ENCODE results near the gene RMP24.

RMP24 gene

DNA sequence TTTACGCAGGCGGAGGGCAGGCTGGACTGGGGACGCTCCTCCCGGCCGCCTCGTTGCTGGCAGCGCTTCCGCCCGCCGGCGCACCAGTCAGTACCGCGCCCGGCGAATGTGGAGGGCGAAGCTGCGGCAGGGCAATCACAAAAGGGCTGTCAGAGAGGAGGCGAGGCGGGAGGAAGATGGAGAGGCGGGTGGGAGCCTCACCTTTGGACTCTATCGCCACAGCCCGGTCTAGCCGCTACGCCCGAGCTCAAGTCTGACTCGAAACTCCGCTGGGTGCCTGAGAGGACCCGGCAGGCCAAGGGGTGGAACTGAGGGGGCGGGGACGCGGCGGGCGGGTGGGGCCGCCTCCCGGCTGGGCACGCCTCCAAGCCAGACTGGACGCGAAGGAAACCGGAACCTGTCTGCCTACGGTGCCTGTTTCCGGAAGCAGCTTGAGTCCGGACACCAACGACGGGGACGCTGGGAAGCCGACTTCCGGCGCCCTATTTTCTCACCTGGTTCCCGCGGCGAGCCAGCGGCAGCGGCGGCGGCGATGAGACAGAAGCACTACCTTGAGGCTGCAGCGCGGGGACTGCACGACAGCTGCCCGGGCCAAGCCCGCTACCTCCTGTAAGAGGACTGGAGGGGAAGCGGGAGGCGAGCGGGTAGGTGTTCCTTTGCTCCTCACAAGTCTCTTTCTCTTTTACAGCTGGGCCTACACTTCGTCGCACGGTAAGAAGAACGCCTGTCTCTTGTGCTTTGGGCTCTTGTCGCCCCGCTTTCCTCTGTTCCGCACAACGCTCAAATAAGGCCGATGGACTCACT lies at the start of gene RMP24:
RMP24 (plus strand) TSS at position 483 of the 804 bp plus-strand sequence.
- Histone ChIP-seq H3K9ac (ENCODE audit: low read depth, low read length) (peak within 1 kb of the TSS; percentile 94), H3K4me2 (ENCODE audit: low read length) (peak within 1 kb of the TSS; percentile 91), H3K27me3 (ENCODE audit: control insufficient read depth, insufficient read depth, low read length) (no peaks in the 10 kb centered on the region), H3K4me3 (ENCODE audit: low read length) (peak within 1 kb of the TSS; percentile 91), H3K36me3 (ENCODE audit: insufficient read depth, low read length) (peaks cover 25% of the 10 kb centered on the region), H3K9me3 (replicated peaks; ENCODE audit: low read length) (no peaks in the 10 kb centered on the region), H3K4me1 (ENCODE audit: control insufficient read depth, insufficient read depth, low read length) (peaks cover 15% of the 10 kb centered on the region)

DNA sequence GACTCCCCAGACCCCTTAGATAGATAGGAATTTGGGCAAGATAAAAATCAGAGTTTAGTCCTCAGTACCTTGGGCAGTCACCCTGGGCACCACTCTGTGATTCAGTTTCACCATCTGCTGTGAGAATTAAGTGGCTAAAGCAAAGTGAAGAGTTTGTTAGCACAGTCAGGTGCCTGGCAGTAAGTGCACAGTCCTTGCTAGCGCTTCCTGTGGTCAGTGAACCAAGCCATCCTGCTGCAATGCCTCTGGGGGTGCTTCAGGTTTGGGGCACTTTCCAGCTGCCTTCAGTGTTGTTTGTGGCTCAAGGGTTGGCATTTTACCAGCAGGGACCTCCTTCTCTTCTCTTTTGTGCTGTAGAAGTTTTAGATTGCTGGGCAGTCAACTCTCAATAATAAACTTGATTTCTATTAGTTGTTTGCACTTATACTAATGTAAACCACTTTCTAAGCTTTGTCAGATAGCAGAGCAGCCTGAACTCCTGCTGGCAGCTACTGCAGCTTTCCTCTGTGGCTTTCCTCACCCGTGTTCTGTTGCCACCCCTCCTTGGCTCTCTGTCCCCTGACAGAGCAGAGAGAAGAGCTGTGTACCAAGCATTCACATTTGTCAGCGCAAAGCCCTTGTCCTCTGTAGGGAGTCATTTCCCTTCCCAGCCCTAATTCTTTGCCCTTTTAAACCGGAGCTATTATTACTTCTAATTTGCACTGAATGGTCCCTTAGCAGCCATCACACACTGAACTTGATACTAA lies 48.4 kb upstream of the RMP24 start:
- H3K4me1 ChIP-seq (ENCODE audit: control insufficient read depth, insufficient read depth, low read length), result no peaks in the 10 kb centered on the region
- H3K27me3 ChIP-seq (ENCODE audit: control insufficient read depth, insufficient read depth, low read length), result peaks cover 44% of the 10 kb centered on the region
- H3K9me3 ChIP-seq (replicated peaks; ENCODE audit: low read length), result no peaks in the 10 kb centered on the region
- no peak overlapping the region for H3K4me2 ChIP-seq (ENCODE audit: low read length)
- no peak overlapping the region for H3K9ac ChIP-seq (ENCODE audit: low read depth, low read length)
- H3K36me3 ChIP-seq (ENCODE audit: insufficient read depth, low read length), result no peaks in the 10 kb centered on the region
- no peak overlapping the region for H3K4me3 ChIP-seq (ENCODE audit: low read length)

DNA sequence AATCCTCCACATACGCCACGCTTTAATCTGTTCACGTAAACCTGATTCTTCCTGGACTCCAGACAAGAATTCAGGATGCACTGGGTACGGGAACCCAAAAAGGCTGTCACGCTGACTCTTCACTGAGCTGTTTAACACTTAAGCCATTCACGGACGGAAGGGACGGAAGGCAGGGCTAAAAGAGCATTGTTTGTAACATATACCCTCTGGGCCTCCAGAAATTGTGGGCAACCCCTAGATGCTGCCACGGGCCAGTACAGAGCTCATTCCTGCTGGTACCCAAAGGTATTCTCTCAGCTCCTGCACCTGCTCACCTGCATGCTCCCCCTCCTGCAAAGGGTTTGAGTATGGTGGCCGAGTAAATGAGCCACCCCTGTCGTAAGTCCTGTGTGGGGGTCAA lies 45.6 kb upstream of the RMP24 start:
- Histone ChIP-seq H3K9ac (ENCODE audit: low read depth, low read length) (no peak overlapping the region), H3K4me2 (ENCODE audit: low read length) (no peak overlapping the region), H3K4me3 (ENCODE audit: low read length) (no peak overlapping the region), H3K9me3 (replicated peaks; ENCODE audit: low read length) (no peaks in the 10 kb centered on the region), H3K4me1 (ENCODE audit: control insufficient read depth, insufficient read depth, low read length) (no peaks in the 10 kb centered on the region), H3K27me3 (ENCODE audit: control insufficient read depth, insufficient read depth, low read length) (peaks cover 44% of the 10 kb centered on the region), H3K36me3 (ENCODE audit: insufficient read depth, low read length) (no peaks in the 10 kb centered on the region)

DNA sequence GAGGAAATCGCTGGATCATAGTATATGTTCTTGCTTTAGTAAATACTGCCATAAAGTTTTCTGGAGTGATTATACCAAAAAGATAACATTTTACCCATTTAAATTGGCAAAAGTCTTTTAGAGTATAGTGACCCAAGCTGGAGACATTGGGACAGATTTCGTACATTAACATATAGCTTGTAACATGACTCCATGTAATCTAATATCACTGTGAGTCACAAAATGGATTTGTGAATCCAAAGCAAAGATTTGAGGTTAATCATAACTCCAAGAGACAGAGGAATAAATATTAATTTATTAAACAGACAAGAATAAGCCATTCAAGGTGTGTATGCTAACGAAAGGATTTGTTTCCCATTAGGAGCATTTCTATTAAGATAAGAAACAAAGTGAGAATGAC lies 45.0 kb upstream of the RMP24 start:
- Histone ChIP-seq H3K4me2 (ENCODE audit: low read length) (no peak overlapping the region), H3K4me3 (ENCODE audit: low read length) (no peak overlapping the region), H3K9ac (ENCODE audit: low read depth, low read length) (no peak overlapping the region), H3K9me3 (replicated peaks; ENCODE audit: low read length) (no peaks in the 10 kb centered on the region), H3K36me3 (ENCODE audit: insufficient read depth, low read length) (no peaks in the 10 kb centered on the region), H3K27me3 (ENCODE audit: control insufficient read depth, insufficient read depth, low read length) (peaks cover 39% of the 10 kb centered on the region), H3K4me1 (ENCODE audit: control insufficient read depth, insufficient read depth, low read length) (no peaks in the 10 kb centered on the region)

DNA sequence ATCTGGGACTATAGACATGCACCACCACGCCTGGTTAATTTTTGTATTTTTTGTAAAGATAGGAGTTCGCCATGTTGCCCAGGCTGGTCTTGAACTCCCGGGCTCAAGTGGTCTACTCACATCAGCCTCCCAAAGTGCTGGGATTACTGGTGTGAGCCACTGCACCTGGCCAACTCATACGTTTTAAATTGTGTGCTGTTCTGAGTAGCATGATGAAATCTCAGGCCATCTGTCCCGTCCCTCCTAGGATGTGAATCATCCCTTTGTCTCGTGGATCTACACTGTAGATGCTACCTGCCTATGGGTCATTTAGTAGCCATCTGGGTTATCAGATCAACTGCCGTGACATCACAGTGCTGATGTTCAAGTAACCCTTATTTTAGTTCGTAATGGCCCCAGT lies 38.5 kb upstream of the RMP24 start:
- H3K4me1 ChIP-seq (ENCODE audit: control insufficient read depth, insufficient read depth, low read length), result no peaks in the 10 kb centered on the region
- no peak overlapping the region for H3K4me2 ChIP-seq (ENCODE audit: low read length)
- H3K9me3 ChIP-seq (replicated peaks; ENCODE audit: low read length), result no peaks in the 10 kb centered on the region
- H3K4me3 ChIP-seq (ENCODE audit: low read length), result no peak overlapping the region
- H3K36me3 ChIP-seq (ENCODE audit: insufficient read depth, low read length), result no peaks in the 10 kb centered on the region
- peaks cover 5% of the 10 kb centered on the region for H3K27me3 ChIP-seq (ENCODE audit: control insufficient read depth, insufficient read depth, low read length)
- H3K9ac ChIP-seq (ENCODE audit: low read depth, low read length), result no peak overlapping the region

DNA sequence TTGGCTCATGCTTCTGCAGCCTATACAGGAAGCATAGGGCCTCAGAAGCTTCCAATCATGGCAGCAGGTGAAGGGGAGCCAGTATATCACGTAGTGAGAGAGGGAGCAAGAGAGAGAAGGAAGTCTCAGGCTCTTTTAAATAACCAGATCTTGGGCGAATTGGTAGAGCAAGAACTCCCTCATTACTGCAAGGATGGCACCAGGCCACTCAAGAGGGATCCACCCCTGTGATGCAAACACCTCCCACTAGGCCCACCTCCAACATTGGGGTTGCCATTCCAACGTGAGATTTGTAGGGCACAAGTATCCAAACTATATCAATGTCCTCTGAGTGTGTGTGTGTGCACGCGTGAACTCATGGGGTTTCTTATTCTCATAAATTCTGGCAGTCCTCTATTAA lies 37.6 kb upstream of the RMP24 start:
- Histone ChIP-seq H3K4me3 (ENCODE audit: low read length) (no peak overlapping the region), H3K9ac (ENCODE audit: low read depth, low read length) (no peak overlapping the region), H3K36me3 (ENCODE audit: insufficient read depth, low read length) (no peaks in the 10 kb centered on the region), H3K27me3 (ENCODE audit: control insufficient read depth, insufficient read depth, low read length) (peaks cover 5% of the 10 kb centered on the region), H3K9me3 (replicated peaks; ENCODE audit: low read length) (no peaks in the 10 kb centered on the region), H3K4me2 (ENCODE audit: low read length) (no peak overlapping the region), H3K4me1 (ENCODE audit: control insufficient read depth, insufficient read depth, low read length) (no peaks in the 10 kb centered on the region)

DNA sequence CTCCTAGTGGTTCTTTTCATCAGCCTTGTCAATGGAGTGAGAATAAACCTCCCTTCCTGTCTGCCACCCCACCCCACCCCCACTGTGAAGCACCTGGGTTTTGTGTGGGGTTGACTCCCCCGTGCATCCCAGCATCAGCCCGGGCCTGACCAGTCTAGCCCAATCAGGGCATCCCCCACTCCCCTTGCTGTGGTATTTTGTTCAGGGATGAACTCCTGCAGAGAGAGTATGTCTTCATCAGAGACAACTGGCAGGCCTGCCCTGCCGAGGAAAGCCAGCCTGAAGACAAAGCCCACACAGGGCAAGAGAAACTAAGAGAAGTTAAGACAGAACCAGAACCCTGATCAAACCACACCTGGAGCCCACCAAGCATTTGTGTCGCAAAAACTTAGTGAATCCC lies 36.7 kb upstream of the RMP24 start:
- no peaks in the 10 kb centered on the region for H3K36me3 ChIP-seq (ENCODE audit: insufficient read depth, low read length)
- H3K9me3 ChIP-seq (replicated peaks; ENCODE audit: low read length), result no peaks in the 10 kb centered on the region
- H3K4me3 ChIP-seq (ENCODE audit: low read length), result no peak overlapping the region
- no peaks in the 10 kb centered on the region for H3K4me1 ChIP-seq (ENCODE audit: control insufficient read depth, insufficient read depth, low read length)
- H3K4me2 ChIP-seq (ENCODE audit: low read length), result no peak overlapping the region
- H3K27me3 ChIP-seq (ENCODE audit: control insufficient read depth, insufficient read depth, low read length), result peaks cover 5% of the 10 kb centered on the region
- H3K9ac ChIP-seq (ENCODE audit: low read depth, low read length), result no peak overlapping the region

DNA sequence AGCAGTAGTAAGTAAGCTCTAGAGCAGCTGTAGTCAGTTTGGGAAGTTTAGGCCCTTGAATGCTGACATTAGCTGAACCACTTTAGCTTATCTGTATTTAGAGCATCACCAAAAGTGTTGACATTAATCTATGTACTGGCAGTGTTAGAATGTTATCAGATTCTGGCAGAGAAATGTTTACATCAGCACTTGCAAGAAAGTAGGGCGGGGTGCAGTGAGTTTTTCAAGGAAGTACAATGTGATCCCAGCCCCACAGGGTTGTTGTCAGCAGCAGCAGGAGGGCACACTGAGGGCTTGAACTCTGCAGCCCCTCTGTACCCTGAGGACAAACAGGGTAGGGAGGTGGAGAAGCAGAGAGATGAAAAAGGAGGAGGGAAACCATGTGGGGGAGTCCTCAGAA lies 35.5 kb upstream of the RMP24 start:
- Histone ChIP-seq H3K27me3 (ENCODE audit: control insufficient read depth, insufficient read depth, low read length) (peaks cover 5% of the 10 kb centered on the region), H3K4me3 (ENCODE audit: low read length) (no peak overlapping the region), H3K9me3 (replicated peaks; ENCODE audit: low read length) (no peaks in the 10 kb centered on the region), H3K4me2 (ENCODE audit: low read length) (no peak overlapping the region), H3K9ac (ENCODE audit: low read depth, low read length) (no peak overlapping the region), H3K36me3 (ENCODE audit: insufficient read depth, low read length) (no peaks in the 10 kb centered on the region), H3K4me1 (ENCODE audit: control insufficient read depth, insufficient read depth, low read length) (no peaks in the 10 kb centered on the region)

DNA sequence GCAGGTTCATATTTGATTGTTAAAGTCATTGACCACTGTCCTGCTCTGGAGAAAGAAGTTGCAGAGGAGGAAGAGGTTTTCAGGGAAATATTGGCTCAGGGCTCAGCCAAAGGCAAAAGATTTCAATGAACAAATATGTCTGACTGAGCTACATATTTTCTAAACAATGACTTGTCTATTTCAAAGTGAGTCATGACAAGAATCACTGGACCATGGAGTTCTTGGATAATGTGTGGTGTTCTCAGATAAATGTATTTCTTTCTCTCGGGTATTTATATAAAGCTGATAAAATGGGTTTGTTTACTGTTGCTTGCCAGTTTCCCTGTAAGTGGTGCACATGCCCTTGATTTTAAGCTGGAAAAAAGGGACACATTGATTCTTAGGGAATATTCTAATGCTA lies 34.3 kb upstream of the RMP24 start:
- Histone ChIP-seq H3K4me1 (ENCODE audit: control insufficient read depth, insufficient read depth, low read length) (no peaks in the 10 kb centered on the region), H3K27me3 (ENCODE audit: control insufficient read depth, insufficient read depth, low read length) (peaks cover 2% of the 10 kb centered on the region), H3K4me3 (ENCODE audit: low read length) (no peak overlapping the region), H3K4me2 (ENCODE audit: low read length) (no peak overlapping the region), H3K9me3 (replicated peaks; ENCODE audit: low read length) (no peaks in the 10 kb centered on the region), H3K9ac (ENCODE audit: low read depth, low read length) (no peak overlapping the region), H3K36me3 (ENCODE audit: insufficient read depth, low read length) (no peaks in the 10 kb centered on the region)

DNA sequence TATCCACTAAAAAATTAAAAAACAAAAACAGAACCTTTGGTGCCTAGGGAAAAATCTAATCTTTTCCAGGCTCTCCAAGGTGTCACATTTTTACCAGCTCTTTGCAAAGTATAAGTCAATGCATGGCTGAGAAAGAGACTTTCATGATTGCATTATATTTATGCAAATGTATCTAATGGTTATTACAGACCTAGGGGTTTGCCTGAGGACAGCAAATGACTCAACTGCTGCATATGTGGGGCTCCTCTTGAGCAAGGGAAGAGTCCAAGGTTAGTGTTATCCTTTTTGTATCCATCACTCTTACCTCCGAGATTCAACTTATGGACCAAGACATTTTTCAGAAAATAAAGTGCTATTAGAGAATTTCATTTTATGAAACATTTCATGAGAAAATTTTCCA lies 33.9 kb upstream of the RMP24 start:
- Histone ChIP-seq H3K4me3 (ENCODE audit: low read length) (no peak overlapping the region), H3K36me3 (ENCODE audit: insufficient read depth, low read length) (no peaks in the 10 kb centered on the region), H3K27me3 (ENCODE audit: control insufficient read depth, insufficient read depth, low read length) (no peaks in the 10 kb centered on the region), H3K9ac (ENCODE audit: low read depth, low read length) (no peak overlapping the region), H3K9me3 (replicated peaks; ENCODE audit: low read length) (no peaks in the 10 kb centered on the region), H3K4me1 (ENCODE audit: control insufficient read depth, insufficient read depth, low read length) (no peaks in the 10 kb centered on the region), H3K4me2 (ENCODE audit: low read length) (no peak overlapping the region)

DNA sequence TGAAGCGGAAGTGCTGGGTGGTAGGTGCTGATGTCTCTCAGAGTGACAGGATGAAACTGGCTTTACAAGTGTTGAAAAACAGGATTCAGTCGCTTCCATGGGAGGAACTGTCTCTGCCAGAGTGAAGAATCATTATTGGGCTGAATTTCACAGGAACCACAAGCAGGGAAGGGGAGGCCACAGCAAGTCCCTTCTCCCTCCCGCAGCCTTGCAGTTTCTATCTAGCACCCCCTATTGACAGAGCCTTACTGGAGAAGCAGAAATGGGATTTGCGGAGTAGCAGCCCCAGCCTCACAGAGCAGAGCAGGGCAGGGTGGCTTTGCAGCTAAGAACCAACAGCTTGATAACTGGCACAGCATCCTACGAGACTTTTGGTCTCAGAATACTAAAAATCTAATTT lies 33.3 kb upstream of the RMP24 start:
- Histone ChIP-seq H3K4me3 (ENCODE audit: low read length) (no peak overlapping the region), H3K4me2 (ENCODE audit: low read length) (no peak overlapping the region), H3K27me3 (ENCODE audit: control insufficient read depth, insufficient read depth, low read length) (no peaks in the 10 kb centered on the region), H3K9ac (ENCODE audit: low read depth, low read length) (no peak overlapping the region), H3K36me3 (ENCODE audit: insufficient read depth, low read length) (no peaks in the 10 kb centered on the region), H3K9me3 (replicated peaks; ENCODE audit: low read length) (no peaks in the 10 kb centered on the region), H3K4me1 (ENCODE audit: control insufficient read depth, insufficient read depth, low read length) (no peaks in the 10 kb centered on the region)

DNA sequence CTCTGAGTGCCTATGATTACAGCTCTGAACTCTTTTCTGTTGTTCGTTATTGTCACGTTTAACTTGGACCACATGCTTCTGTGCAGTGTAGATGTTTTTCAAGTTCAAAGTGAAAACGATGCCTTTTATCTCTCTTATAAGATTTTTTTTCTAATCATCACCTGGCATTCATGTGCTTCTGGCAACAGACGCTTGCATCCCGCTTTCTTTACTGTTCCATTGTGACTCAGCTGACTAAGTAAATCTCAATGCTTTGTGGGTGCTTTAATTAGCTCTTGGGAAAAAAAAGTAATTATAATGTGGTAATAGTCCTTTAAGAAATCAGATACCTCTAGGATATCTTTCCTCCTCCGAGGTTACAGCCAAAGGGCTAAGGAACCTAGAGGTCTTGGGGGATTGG lies 31.2 kb upstream of the RMP24 start:
- Histone ChIP-seq H3K9ac (ENCODE audit: low read depth, low read length) (no peak overlapping the region), H3K36me3 (ENCODE audit: insufficient read depth, low read length) (no peaks in the 10 kb centered on the region), H3K4me3 (ENCODE audit: low read length) (no peak overlapping the region), H3K4me1 (ENCODE audit: control insufficient read depth, insufficient read depth, low read length) (no peaks in the 10 kb centered on the region), H3K4me2 (ENCODE audit: low read length) (no peak overlapping the region), H3K9me3 (replicated peaks; ENCODE audit: low read length) (no peaks in the 10 kb centered on the region), H3K27me3 (ENCODE audit: control insufficient read depth, insufficient read depth, low read length) (peaks cover 5% of the 10 kb centered on the region)

Measured in skeletal muscle satellite cell (primary cell).